ENCODE measurements around the gene SH3GL1.

SH3GL1 gene

DNA sequence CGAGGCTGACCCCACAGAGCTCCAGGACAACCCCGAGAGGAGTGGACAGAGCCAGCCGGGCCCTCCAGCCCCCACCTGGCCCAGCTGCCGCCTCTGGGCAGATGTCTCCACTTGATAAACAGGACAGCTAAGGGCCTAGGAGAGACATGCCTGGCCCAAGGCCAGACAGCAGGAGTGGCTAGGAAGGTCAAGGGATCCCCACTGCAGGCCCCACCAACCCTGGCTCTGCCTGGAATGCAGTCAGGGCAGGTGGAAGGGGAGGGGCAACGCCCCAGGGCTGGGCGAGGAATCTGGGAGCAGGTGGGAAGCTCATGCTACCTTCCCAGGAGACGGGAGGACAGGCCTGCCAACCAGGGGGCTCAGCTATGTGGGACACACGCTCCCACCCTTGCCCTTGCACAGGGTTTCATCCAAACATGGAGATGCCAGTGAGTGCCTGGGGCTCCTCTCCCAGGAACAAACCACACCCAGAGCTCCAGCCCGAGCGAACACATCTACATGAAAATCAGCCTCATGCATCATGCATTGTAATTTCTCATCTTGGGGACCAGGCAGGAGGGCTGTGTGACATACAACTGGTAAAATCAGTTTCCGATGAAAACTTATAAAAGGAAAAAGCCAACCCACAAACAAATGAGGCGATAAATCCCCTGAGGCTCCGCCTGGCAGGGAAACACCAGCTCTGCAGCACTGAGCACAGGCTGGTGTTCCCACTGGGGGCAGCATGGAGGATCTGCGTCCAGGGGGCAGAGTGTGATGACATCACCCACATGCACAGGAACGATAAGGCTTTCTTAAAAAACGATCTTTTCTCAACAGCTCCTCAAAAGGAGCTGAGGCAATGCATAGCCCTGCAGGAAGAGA lies 25.0 kb downstream of the SH3GL1 start:
- DNase-seq, result peak in 1 of 2 donors; percentile 29

- no peak for DNase-seq
These were observed 25.7 kb downstream of the SH3GL1 start for GRCh38 chr19:4374498-4375163.

DNA sequence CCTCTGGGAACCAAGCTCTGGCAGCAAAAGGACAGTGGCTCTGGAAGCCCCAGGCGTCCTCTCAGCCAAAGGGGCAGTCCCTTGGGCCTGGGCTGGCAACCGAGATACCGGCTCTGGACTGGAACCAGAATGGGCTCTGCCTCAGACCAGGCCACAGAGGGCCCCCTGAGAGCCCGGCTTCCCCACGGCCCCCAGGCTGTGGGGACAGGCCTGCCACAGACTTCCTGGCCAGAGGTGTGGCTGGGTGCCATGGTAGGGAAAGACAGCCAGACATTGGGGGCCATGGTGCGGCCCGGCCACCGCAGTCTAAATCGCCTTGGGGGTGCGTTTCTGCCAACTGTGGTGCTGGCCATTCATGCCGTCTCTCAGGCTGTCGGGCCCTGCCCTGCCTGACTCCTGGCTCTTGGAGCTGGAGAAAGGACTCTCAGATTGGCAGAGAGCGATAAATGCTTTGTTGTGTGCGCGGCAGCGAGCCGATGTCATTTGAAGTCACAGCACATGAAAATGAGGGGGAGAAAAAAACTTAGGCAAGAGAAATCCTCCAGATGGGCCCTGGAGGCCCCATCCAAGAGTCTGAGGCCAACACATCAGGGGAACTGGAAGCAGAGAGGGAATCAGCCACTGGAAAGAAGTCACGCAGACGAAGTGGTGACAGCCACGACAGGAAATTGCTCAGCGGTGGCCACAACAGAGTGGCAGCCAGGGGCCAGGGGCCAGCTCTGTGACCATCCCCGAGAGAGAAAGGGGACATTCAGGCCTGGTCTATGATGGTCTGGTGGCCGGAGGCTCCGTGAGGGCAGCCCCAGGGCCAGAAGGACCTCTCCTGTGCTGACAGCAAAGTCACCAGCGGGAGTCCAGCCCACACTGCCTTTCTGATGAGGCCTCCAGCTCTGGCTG lies 26.5 kb downstream of the SH3GL1 start:
- peak; percentile 63 to 66 for DNase-seq

DNA sequence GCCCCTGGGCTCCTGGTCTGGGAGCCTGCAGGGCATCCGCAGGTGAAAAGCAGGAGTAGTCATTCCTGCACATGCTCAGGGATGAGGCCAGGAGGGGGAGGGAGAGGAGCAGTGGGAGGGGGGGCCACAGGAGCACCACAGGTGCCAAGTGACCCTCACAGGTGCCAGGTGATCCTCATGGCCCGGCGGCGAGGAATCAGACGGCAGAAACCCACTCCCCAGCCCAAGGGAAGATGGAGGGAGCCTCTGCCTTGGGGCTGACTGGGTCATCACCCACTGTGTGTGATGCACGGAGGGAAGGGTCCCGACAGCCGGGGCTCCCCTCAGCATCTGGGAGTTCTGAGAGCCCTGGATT lies 27.4 kb downstream of the SH3GL1 start:
- no peak for DNase-seq

- DNase-seq, result no peak
These were observed 28.0 kb downstream of the SH3GL1 start for GRCh38 chr19:4372165-4373012.

DNA sequence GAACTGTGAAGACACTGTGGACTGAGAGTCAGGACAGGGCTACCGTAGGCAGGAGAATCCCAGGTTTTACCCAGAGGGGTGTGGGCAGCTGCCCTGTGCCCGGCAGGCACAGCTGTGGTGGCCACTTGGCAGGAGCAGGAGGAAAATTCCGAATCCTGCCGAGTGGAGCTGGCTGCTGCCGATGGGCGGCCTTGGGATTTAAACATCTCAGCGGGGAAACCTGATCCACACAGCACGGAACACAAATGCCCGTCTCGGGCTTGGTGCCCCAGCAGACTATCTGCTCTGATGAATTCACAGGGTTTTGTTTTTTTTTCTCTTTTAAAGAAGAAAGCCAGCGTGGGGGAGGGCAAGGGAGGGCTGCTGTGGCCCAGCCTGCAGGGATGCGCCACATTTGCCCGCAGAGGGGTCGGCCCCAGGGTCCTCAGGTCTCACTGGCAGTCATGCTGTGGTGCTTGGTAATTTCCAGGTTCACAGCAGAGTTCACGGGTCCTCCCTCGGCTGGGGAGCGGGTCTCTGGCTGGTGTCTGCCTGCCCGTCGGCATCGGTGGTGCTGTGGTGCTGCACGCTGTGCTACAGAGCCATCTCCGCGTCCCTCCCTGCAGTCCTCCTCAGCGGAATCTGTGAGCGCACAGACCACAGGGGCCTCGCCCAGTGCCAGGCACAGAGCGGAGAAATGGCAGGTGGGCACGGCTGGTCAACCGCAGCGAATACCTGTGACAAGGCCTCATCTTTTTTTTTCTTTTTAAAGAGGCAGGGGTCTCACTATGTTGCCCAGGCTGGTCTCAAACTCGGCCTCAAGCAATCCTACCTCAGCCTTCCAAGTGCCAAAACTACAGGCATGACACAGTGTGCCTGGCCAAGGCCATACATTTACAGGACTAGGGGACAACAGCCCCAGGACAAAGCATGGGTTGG lies 28.8 kb downstream of the SH3GL1 start:
- no peak for DNase-seq

- DNase-seq, result no peak
These were observed 29.8 kb downstream of the SH3GL1 start for GRCh38 chr19:4370418-4371041.

- peak; percentile 33 to 64 for DNase-seq
These were observed 30.5 kb downstream of the SH3GL1 start for GRCh38 chr19:4369888-4370260.

- no peak for DNase-seq
These were observed 31.0 kb downstream of the SH3GL1 start for GRCh38 chr19:4369109-4369887.

DNA sequence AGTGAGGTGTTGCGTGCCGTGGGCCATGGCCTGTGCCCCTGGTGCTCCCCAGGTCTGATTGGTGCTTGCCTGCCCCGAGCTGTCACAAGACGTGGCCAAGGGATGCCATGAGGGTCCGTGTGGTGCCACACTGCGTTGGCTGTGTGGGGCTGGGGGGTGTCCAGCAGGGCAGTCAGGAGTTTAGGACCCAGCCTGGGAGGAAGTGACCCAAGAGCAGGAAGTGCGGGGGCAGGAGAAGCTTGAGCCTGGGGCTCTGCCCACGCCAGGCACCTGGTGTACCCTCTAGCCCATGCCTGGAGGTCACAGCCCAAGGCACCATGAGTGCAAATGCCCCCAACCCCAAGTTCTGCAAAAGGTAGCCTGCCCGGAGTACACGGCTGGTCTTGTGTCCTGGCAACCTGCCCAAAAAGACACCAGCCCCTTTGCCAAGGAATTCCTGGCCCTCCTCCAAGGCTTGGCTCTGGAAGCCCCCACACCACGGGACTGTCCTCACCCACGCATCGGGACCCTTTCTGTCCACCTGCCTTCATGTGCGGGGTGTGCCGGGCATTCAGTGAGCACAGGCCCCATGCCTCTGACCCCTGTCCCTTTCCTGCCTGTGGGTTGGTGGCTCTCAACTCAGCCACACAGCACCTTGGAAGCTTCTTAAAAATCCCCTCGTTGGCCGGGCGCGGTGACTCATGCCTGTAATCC lies 32.1 kb downstream of the SH3GL1 start:
- no peak for DNase-seq

GRCh38 chr19:4367781-4368127 lies 32.6 kb downstream of the SH3GL1 start:
- no peak for DNase-seq

DNA sequence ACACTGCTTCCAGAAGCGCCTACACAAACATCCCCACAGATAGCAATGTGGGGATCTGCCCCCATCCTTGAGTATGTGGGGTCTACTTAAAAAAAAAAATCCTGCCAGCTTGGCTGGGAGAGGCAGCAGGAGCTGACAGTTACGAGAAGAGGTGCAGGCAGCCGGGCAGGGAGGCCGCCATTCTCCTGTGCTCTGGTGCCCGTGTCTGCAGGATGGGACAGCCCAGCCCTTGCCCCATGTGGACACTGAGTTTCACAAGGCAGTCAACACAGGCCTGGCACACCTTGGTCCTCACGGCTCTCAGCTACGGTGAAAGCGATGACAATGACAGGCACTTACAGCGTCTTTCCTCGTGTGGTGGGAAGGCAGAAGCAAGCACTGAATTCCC lies 33.0 kb downstream of the SH3GL1 start:
- no peak for DNase-seq

GRCh38 chr19:4366666-4367335 lies 33.5 kb downstream of the SH3GL1 start:
- no peak for DNase-seq

- no peak for DNase-seq
These were observed 34.3 kb downstream of the SH3GL1 start for GRCh38 chr19:4365791-4366665.

DNA sequence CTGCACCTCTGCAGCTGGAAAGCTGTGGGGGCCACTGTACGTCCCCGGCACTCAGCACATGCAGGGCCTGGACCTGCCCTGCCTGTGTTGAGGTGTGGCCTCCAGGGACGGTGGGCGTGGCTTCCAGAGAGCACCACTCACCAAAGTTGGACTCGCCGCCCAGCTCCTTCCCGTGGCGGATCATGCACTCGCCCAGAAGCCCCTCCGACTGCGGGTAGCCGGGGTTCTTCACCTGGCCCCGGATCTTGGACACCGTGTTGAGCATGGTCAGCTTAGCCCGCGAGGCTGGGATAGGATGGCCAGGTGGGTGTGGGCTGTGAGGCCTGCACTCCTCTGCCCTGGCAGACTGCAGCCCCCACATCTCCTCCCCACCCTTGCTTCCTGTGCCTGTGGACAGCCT lies 35.0 kb downstream of the SH3GL1 start:
- no peak for DNase-seq

DNA sequence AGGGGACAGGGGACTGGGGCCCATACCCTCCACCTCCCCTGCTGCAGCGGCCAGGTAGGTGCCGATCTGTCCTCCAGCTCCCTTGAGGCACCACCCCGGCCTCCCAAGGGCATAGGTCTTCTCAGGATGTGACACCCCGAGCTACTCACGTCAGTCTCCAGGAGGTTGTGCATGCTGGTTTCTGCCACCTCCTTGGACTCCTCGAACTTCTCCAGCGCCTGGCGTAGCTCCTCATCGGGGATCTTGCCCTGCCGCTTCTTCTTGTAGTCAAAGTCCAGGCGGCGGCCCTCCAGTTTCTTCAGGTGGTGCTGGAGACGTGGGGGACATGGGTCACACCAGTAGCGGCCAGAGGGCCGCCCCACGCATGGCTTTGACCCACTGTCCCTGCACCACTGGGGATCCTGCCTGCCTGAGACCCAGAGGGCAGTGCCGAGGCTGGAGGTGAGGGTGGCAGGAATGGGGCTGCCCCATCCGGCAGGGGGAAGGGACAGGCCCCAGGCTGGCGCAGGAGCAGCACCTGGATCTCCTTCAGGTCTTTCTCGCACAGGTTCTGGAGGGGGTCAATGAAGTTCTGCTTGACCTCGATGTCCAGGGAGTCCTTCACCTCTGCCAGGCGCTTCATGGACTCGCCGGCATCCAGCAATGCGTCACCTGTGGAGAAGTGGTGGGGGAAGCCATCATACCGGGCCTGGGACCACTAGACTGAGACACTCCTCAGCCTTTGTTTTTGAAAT lies 36.6 kb downstream of the SH3GL1 start:
- no peak for DNase-seq
